ENCODE measurements around the gene ZNF331. TPM values are rescaled to one million over a fixed set of nuclear protein-coding genes. Genes with fewer than 3 reads are reported as not detected.

Gene ZNF331
- total RNA-seq, 4 donors from 2014 or later, result 6.8 to 35.5 (median 11.9) TPM

- no peak overlapping the region for H3K27ac ChIP-seq
- no peaks in the 10 kb centered on the region for H3K4me1 ChIP-seq
- no peak for DNase-seq
- peaks cover 0 to 11% (median 0%) of the 10 kb centered on the region in 3 donors for H3K36me3 ChIP-seq
- TF ChIP-seq POLR2A (IDR thresholded peaks at IDR 0.05), result no peak
- TF ChIP-seq, protein P1, sequence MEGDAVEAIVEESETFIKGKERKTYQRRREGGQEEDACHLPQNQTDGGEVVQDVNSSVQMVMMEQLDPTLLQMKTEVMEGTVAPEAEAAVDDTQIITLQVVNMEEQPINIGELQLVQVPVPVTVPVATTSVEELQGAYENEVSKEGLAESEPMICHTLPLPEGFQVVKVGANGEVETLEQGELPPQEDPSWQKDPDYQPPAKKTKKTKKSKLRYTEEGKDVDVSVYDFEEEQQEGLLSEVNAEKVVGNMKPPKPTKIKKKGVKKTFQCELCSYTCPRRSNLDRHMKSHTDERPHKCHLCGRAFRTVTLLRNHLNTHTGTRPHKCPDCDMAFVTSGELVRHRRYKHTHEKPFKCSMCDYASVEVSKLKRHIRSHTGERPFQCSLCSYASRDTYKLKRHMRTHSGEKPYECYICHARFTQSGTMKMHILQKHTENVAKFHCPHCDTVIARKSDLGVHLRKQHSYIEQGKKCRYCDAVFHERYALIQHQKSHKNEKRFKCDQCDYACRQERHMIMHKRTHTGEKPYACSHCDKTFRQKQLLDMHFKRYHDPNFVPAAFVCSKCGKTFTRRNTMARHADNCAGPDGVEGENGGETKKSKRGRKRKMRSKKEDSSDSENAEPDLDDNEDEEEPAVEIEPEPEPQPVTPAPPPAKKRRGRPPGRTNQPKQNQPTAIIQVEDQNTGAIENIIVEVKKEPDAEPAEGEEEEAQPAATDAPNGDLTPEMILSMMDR (IDR thresholded peaks at IDR 0.05), result no peak
- peaks cover 0 to 22% (median 3%) of the 10 kb centered on the region in 4 donors for H3K9me3 ChIP-seq
- no peak overlapping the region for H3K4me3 ChIP-seq
- no peaks in the 10 kb centered on the region for H3K27me3 ChIP-seq
Observed at GRCh38 chr19:53583181-53583580, 45.2 kb downstream of the ZNF331 start.

- no peaks in the 10 kb centered on the region for H3K27me3 ChIP-seq
- no peak overlapping the region for H3K27ac ChIP-seq
- H3K4me3 ChIP-seq, result no peak overlapping the region
- no peak for TF ChIP-seq POLR2A (IDR thresholded peaks at IDR 0.05)
- TF ChIP-seq, protein P1 (IDR thresholded peaks at IDR 0.05), result no peak
- H3K4me1 ChIP-seq, result no peaks in the 10 kb centered on the region
- no peak for DNase-seq
- peaks cover 0 to 5% (median under 1%) of the 10 kb centered on the region in 4 donors for H3K9me3 ChIP-seq
- H3K36me3 ChIP-seq, result no peaks in the 10 kb centered on the region
Observed at GRCh38 chr19:53586277-53586691, 48.3 kb downstream of the ZNF331 start.

DNA sequence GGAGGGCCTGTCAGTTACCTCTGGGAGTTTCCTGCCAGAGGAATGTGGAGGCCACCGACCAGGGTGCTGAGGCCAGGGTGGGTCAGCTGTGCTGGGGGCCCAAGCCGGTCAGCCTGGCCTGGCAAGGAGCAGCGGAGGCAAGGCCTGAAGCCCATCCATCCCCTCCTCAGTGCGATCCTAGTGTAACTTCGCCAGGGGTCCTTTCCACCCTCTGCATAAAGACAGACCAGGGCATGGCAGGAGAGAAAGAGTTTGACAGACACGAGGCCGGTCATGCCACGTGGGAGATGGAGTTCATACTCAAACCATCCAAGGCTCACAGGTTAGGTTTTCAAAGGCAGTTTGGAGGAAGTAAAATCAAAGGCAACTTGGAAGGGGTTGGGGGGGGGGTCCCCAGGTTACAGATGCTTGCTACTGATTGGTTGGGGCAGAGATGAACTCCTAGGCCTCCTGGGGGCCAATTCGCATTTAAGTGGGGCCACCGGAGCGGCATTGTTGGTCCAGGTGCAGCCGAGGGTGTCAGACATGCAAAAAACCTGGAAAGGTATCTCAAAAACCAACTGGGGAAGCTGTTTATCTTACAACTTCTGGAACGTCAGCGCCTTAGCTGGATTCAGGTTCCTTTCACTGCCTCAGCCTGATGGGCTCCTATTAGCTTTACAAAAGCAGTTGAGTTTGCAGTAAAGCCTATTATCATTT lies 57.0 kb downstream of the ZNF331 start:
- H3K27ac ChIP-seq, result no peak overlapping the region
- H3K36me3 ChIP-seq, result no peaks in the 10 kb centered on the region
- no peaks in the 10 kb centered on the region for H3K4me1 ChIP-seq
- no peaks in the 10 kb centered on the region for H3K27me3 ChIP-seq
- TF ChIP-seq POLR2A (IDR thresholded peaks at IDR 0.05), result no peak
- TF ChIP-seq, protein P1 (IDR thresholded peaks at IDR 0.05), result no peak
- no peak for DNase-seq
- no peak overlapping the region for H3K4me3 ChIP-seq
- H3K9me3 ChIP-seq, result peaks cover 0 to 3% (median 0%) of the 10 kb centered on the region in 4 donors

DNA sequence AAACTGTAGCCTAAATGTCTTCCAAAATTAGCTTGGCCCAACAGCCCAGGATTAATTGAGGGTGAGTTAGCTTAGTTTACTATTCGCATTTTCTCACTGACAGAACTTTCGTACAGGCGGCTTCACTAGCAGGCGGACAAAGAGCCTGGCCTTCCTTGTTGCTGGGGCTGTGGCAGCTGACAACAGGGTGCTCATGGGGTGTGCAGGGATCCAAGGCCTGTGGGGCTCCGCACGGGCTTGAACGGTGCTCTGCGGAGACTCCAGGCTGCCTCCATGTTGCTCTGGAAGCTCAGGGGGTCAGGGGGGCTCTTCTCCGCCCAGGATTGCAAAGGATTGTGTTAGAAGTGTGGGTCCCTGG lies 57.5 kb downstream of the ZNF331 start:
- Histone ChIP-seq H3K4me1 (no peaks in the 10 kb centered on the region), H3K9me3 (peaks cover 0 to 3% (median 0%) of the 10 kb centered on the region in 4 donors), H3K27ac (no peak overlapping the region), H3K27me3 (no peaks in the 10 kb centered on the region), H3K36me3 (no peaks in the 10 kb centered on the region), H3K4me3 (no peak overlapping the region)
- DNase-seq, result no peak
- TF ChIP-seq, protein P1 (IDR thresholded peaks at IDR 0.05), result no peak
- TF ChIP-seq POLR2A (IDR thresholded peaks at IDR 0.05), result no peak

DNA sequence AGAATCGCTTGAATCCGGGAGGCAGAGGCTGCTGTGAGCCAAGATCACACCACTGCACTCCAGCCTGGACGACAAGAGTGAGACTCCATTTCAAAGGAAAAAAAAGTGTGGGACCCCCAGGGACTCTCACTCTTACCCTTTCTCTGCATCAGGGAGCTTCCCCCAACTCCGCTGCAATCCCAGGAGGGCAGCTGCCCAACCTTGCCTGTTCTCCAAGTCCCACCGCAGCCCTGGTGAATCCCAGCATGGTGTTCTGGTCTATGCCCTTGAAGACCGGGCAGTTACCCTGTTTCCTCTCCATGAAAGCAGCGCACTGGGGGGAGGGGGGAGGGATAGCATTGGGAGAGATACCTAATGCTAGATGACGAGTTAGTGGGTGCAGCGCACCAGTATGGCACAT lies 58.1 kb downstream of the ZNF331 start:
- H3K4me3 ChIP-seq, result no peak overlapping the region
- no peak for DNase-seq
- H3K9me3 ChIP-seq, result peaks cover 0 to 3% (median 0%) of the 10 kb centered on the region in 4 donors
- no peaks in the 10 kb centered on the region for H3K36me3 ChIP-seq
- H3K27me3 ChIP-seq, result no peaks in the 10 kb centered on the region
- H3K27ac ChIP-seq, result no peak overlapping the region
- H3K4me1 ChIP-seq, result no peaks in the 10 kb centered on the region
- no peak for TF ChIP-seq POLR2A (IDR thresholded peaks at IDR 0.05)
- TF ChIP-seq, protein P1 (IDR thresholded peaks at IDR 0.05), result no peak
